Stimulated activated CD4-positive, alpha-beta T cell treated with anti-CD3 and anti-CD28 coated beads, Interleukin-12 subunit alpha, Interleukin-12 subunit beta, amount 100 ng/mL, for 4 hours (primary cell): ENCODE data around the gene IL27RA.

ENCODE experiments used
- DNase-seq: peaks from one replicate; pipeline ENCODE4 v3.0.0-alpha.2; 2020

The IL27RA gene

GRCh38 chr19:14089662-14090508 is 58.3 kb downstream of the IL27RA start:
- peak; percentile 54 for DNase-seq

- peak; percentile 90 for DNase-seq
These were observed 59.0 kb downstream of the IL27RA start, which contains the start of gene SAMD1 for GRCh38 chr19:14090509-14091080. TSS of gene SAMD1 (minus strand) at chr19:14090751.

GRCh38 chr19:14091081-14091812 is 59.7 kb downstream of the IL27RA start:
- peak; percentile 50 for DNase-seq

GRCh38 chr19:14091813-14092462 is 60.4 kb downstream of the IL27RA start:
- no peak for DNase-seq

GRCh38 chr19:14093117-14093823 is 61.7 kb downstream of the IL27RA start:
- no peak for DNase-seq

GRCh38 chr19:14094854-14095253 is 63.3 kb downstream of the IL27RA start:
- DNase-seq: no peak

GRCh38 chr19:14096272-14096992 is 64.9 kb downstream of the IL27RA start:
- DNase-seq: no peak

GRCh38 chr19:14097532-14098151 is 66.1 kb downstream of the IL27RA start:
- DNase-seq: no peak

- no peak for DNase-seq
These were observed 69.5 kb downstream of the IL27RA start for GRCh38 chr19:14101003-14101545.

GRCh38 chr19:14102102-14102696 is 70.6 kb downstream of the IL27RA start:
- DNase-seq: no peak

- no peak for DNase-seq
These were observed 71.2 kb downstream of the IL27RA start for GRCh38 chr19:14102756-14103155.
